ENCODE results near the gene CLDN10.
"Not testable (repeated sequence)": the region's sequence is repeated elsewhere in the genome, so short reads cannot be mapped to it uniquely, and the experiment has no call there.

CLDN10 gene

DNA sequence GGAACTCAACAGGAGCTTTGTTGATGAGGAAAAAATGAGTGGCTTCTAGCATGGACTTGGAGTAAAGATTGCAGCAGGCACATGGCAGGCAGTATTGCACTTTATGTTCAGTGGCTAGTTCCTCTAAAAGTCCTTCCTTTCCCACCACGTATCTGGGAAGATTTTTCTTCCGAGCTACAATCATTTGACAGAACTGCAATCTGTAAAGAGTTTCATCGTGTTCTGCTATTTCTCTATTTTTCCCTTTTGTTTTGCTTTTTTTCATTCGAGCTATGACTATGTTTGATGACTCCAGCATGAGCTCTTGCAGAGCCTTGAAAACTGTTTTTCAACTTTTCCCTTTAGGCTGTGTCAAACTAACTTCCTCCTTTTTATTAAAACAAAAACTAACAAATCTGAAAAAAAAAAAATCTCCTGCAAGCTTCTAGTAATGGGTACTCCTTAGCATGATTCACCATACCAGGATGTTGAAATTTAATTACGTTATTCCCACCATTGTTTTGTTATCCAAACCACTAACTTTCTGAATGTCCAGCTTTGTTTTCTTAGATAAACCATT is 12.3 kb downstream of the CLDN10 start:
- H3K36me3 Mint-ChIP-seq, result no peaks in the 10 kb centered on the region
- no peak overlapping the region for H3K4me3 Mint-ChIP-seq
- H3K27me3 Mint-ChIP-seq, result peaks cover 14% of the 10 kb centered on the region

GRCh38 chr13:95565758-95566157 is 13.2 kb downstream of the CLDN10 start:
- not testable (repeated sequence) for H3K9me3 Mint-ChIP-seq, H3K4me3 Mint-ChIP-seq, H3K36me3 Mint-ChIP-seq, H3K4me1 Mint-ChIP-seq, H3K27ac Mint-ChIP-seq
- H3K27me3 Mint-ChIP-seq, result peaks cover 19% of the 10 kb centered on the region

More for the DNA sequence above, 12.3 kb downstream of the CLDN10 start:
- Mint-ChIP-seq H3K4me1 (no peaks in the 10 kb centered on the region), H3K9me3 (peaks cover 3% of the 10 kb centered on the region), H3K27ac (no peak overlapping the region)

DNA sequence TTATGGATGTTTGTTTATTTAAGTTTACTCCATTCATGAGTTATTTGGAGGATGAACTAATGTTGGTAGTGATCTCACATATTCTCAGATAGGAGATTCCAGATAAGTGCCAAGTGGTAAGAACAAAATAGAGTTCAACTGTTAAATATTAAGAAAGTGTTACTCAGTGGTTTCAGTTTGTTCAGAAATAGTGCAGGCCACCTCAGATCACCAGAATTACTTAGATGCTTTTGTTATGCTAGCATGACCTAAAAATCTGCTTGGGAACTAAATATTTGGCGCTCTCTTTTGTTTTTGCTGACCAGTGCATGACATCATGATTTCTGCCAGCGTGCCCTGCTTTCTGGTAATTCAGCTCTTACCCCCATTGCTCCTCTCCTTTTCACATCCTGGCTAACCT is 15.6 kb downstream of the CLDN10 start:
- Mint-ChIP-seq H3K4me1 (no peaks in the 10 kb centered on the region), H3K36me3 (no peaks in the 10 kb centered on the region), H3K27me3 (peaks cover 24% of the 10 kb centered on the region), H3K4me3 (no peak overlapping the region), H3K9me3 (peaks cover 3% of the 10 kb centered on the region), H3K27ac (no peak overlapping the region)

DNA sequence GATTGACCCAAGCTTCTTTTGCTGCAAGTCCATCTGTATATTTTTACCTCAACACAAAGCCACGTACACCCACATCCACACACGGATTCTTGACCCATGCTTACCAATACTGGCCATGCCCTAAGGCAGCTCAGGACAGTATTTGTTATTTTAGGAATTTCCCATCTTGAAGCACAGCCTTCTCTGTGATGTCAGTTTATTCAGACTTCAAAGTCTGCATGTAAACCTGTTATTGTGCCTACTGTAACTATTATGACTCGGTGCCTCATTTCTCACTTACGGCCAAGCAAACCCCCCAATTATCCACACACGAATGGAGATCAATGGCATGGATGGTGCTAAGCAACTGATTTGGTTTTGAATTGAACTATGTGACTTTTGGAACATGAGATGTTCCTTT is 17.5 kb downstream of the CLDN10 start:
- Mint-ChIP-seq H3K9me3 (peaks cover 3% of the 10 kb centered on the region), H3K27ac (no peak overlapping the region), H3K4me3 (no peak overlapping the region), H3K4me1 (no peaks in the 10 kb centered on the region), H3K36me3 (no peaks in the 10 kb centered on the region), H3K27me3 (peaks cover 24% of the 10 kb centered on the region)

DNA sequence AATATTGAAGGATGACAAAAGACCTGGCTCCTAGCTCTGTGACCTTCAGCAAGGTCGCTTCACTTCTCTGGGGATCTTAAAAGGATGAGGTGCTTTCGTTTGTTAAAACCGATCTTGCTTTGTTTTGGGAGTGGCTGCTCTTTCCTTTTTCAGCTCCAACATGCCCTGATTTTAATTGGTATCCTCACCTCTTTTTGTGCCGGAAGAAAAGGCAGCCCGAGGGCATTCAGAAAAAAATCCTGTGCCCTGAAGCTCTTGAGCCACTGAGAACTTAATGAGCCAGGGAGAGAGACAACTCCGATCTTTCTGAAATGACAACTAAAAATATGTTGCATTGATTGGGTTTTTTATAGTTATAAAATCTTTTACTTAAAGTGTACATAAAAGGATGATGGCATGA is 19.4 kb downstream of the CLDN10 start:
- Mint-ChIP-seq H3K36me3 (no peaks in the 10 kb centered on the region), H3K27me3 (peaks cover 22% of the 10 kb centered on the region), H3K9me3 (peaks cover 3% of the 10 kb centered on the region)

GRCh38 chr13:95573221-95573620 is 20.7 kb downstream of the CLDN10 start:
- H3K4me3 Mint-ChIP-seq, result no peak overlapping the region
- no peak overlapping the region for H3K27ac Mint-ChIP-seq

More for the DNA sequence above, 19.4 kb downstream of the CLDN10 start:
- Mint-ChIP-seq H3K4me3 (no peak overlapping the region), H3K27ac (no peak overlapping the region), H3K4me1 (no peaks in the 10 kb centered on the region)

GRCh38 chr13:95579303-95579702 is 26.8 kb downstream of the CLDN10 start:
- Mint-ChIP-seq H3K4me1 (no peaks in the 10 kb centered on the region), H3K4me3 (no peak overlapping the region), H3K27me3 (peaks cover 3% of the 10 kb centered on the region), H3K27ac (no peak overlapping the region), H3K9me3 (no peaks in the 10 kb centered on the region), H3K36me3 (no peaks in the 10 kb centered on the region)

More at GRCh38 chr13:95573221-95573620, 20.7 kb downstream of the CLDN10 start:
- Mint-ChIP-seq H3K27me3 (peaks cover 22% of the 10 kb centered on the region), H3K4me1 (no peaks in the 10 kb centered on the region), H3K36me3 (no peaks in the 10 kb centered on the region), H3K9me3 (peaks cover 3% of the 10 kb centered on the region)

- Mint-ChIP-seq H3K9me3 (no peaks in the 10 kb centered on the region), H3K27me3 (peaks cover 13% of the 10 kb centered on the region), H3K4me3 (no peak overlapping the region), H3K36me3 (no peaks in the 10 kb centered on the region), H3K4me1 (no peaks in the 10 kb centered on the region), H3K27ac (no peak overlapping the region)
Measured at GRCh38 chr13:95585867-95586266, 33.3 kb downstream of the CLDN10 start.

DNA sequence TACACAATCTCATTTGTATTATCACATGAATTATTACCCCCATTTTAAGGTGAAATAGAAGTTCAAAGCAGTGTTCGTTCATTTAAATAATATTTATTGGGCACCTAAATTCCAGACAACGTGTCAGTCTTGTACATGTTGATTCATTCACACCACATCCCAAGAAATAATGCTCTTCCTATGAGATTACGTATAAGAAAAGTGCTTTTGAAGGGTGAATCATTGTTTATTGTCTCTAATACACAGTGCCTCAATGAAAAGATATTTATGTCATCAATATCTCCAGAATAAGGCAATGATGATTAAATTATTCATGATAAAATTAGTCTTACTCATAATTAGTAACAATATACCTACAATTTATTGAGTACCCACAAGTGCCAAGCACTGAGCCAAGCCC is 35.6 kb downstream of the CLDN10 start:
- Mint-ChIP-seq H3K4me1 (no peaks in the 10 kb centered on the region), H3K9me3 (no peaks in the 10 kb centered on the region), H3K27me3 (peaks cover 18% of the 10 kb centered on the region), H3K4me3 (no peak overlapping the region), H3K36me3 (no peaks in the 10 kb centered on the region), H3K27ac (no peak overlapping the region)

DNA sequence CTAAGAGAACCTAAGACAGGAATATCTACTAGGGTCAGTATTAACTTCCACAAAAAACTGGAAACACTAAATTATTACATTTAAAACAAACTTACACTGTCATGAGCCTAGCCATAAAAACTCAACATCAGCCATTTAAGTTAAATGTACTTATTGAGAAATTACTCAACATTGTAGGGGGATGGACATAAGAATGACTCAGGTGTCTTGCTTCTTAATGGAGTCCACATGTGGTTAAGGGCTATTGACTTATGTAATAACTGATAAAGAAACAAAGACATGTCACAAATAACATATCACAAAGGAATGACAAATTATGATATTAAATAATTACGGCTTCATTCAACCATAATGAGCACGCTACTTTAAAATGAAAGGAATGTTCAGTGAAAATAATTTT is 36.2 kb downstream of the CLDN10 start:
- Mint-ChIP-seq H3K9me3 (no peaks in the 10 kb centered on the region), H3K4me1 (no peaks in the 10 kb centered on the region), H3K27ac (no peak overlapping the region), H3K4me3 (no peak overlapping the region), H3K27me3 (peaks cover 18% of the 10 kb centered on the region), H3K36me3 (no peaks in the 10 kb centered on the region)

DNA sequence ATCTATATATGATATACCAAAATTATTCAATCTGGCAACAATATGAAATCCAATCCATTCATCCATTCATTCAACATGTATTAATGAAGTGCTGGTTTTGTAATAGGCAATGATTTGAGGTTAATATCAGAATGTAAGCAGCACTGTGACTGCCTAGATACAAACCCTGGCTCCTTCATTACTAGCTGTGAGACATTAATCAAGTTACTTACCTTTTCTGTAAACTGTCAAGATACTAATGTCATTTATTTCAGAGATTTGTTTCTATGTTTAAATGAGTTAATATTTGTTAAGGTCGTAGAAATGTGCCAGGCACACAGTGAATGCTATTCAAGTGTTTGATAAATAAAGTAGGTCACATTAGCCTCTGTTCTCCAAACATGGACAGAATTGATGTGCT is 40.9 kb downstream of the CLDN10 start:
- Mint-ChIP-seq H3K4me1 (no peaks in the 10 kb centered on the region), H3K4me3 (no peak overlapping the region), H3K27me3 (peaks cover 15% of the 10 kb centered on the region), H3K27ac (no peak overlapping the region), H3K9me3 (no peaks in the 10 kb centered on the region), H3K36me3 (no peaks in the 10 kb centered on the region)

DNA sequence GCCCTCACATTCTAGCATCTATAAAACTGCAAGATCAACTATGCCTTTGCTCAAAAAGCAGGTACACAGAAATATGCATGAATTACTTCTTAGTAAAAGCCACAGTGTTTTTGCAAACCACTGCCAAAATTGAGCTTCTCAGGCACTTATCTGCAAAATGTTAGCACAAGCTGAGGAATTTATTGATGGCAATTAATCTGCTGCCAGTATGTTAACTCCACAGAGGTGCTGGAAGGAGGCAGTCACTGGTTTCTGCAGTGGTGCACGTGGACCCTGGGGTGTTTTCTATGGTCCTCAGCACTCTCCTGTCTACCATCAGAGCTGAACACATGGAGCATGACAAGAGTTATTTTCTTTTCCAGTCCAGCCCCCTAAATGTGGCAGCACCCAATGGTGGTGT is 44.2 kb downstream of the CLDN10 start:
- no peak overlapping the region for H3K4me3 Mint-ChIP-seq
- H3K27ac Mint-ChIP-seq, result no peak overlapping the region
- no peaks in the 10 kb centered on the region for H3K4me1 Mint-ChIP-seq
- no peaks in the 10 kb centered on the region for H3K9me3 Mint-ChIP-seq
- H3K27me3 Mint-ChIP-seq, result peaks cover 8% of the 10 kb centered on the region
- H3K36me3 Mint-ChIP-seq, result no peaks in the 10 kb centered on the region

- Mint-ChIP-seq H3K27me3 (peaks cover 6% of the 10 kb centered on the region), H3K27ac (no peak overlapping the region), H3K9me3 (no peaks in the 10 kb centered on the region)
Measured at GRCh38 chr13:95601216-95601615, 48.7 kb downstream of the CLDN10 start.

DNA sequence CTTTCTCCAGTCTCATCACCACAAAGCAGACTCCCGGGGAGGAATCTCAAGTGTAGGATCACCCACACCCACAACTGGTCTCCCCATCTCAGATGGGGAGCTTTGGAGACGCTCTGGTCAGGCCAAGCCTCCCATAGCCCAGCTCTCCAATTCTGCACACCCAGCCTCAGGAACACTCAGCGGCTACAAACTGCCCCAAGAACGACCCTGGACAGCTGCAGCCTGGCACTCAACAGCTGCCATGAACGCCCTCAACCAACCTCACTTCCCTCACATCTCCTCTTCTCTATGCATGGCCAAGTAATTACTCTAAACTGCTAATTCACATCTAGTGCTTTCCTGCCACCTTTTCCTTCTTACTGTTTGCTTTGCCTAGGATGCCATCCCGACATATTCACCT is 49.4 kb downstream of the CLDN10 start:
- Mint-ChIP-seq H3K9me3 (no peaks in the 10 kb centered on the region), H3K4me3 (no peak overlapping the region), H3K36me3 (no peaks in the 10 kb centered on the region), H3K27ac (no peak overlapping the region), H3K4me1 (no peaks in the 10 kb centered on the region), H3K27me3 (peaks cover 6% of the 10 kb centered on the region)

More at GRCh38 chr13:95601216-95601615, 48.7 kb downstream of the CLDN10 start:
- Mint-ChIP-seq H3K36me3 (no peaks in the 10 kb centered on the region), H3K4me1 (no peaks in the 10 kb centered on the region), H3K4me3 (no peak overlapping the region)

DNA sequence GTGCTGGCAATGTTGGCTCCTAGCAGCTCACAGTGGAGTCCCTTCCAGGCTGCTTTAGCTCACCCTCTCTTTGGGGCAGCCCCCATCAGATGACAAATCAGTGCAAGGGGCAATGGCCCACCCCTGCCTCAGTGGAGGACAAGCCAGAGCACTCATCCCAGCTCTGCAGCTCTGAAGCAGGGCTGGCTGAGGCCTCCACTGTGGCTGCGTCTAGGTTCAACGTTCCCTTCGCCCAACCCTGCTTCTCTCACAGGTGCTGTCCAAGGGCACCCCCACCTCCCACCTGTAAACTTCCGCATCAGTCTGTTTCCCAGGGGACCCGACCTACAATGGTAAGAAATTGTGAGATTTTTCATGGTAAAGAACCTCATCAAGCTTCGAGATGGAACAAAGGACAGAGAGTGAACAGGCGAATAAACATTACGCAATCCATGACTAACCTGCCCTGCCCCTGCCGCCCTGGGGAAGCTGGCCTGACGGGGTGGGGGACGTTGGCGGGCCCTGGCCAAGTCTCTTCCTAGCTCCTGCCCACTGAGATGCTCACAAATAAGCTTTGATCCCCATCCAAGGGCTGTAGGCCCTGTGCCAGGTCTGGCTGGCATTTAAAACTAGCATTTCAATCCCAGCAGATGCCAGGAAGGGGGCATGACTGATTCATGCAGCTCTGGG is 51.5 kb downstream of the CLDN10 start:
- Mint-ChIP-seq H3K9me3 (no peaks in the 10 kb centered on the region), H3K27me3 (peaks cover 6% of the 10 kb centered on the region), H3K4me1 (no peaks in the 10 kb centered on the region), H3K4me3 (no peak overlapping the region), H3K27ac (no peak overlapping the region), H3K36me3 (no peaks in the 10 kb centered on the region)

DNA sequence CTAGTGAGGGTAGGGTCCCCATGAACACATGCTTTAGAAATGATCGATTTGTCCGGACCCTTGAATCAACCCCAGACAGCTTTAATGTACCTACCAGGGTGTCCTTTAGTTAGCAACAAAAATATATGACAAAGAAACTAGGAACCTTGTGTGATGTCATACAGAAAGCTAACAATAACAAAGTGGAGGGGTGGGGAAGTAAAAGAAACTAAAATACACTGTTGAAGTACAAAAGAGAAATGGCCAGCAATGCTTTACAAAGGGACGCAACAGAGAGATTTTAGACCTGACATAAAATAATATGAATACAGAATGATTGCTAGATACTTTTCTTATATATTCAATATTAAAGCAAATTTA is 52.0 kb downstream of the CLDN10 start:
- Mint-ChIP-seq H3K27ac (no peak overlapping the region), H3K36me3 (no peaks in the 10 kb centered on the region), H3K4me1 (no peaks in the 10 kb centered on the region)

More for the DNA sequence above, 52.0 kb downstream of the CLDN10 start:
- Mint-ChIP-seq H3K27me3 (peaks cover 6% of the 10 kb centered on the region), H3K9me3 (no peaks in the 10 kb centered on the region), H3K4me3 (no peak overlapping the region)

All from activated naive CD4-positive, alpha-beta T cell treated with anti-CD3 and anti-CD28 coated beads, Interleukin-2, amount 50 U/mL, for 24 hours (primary cell).